Frontal cortex (tissue), 4 donors: ENCODE results near the gene EXOSC10. TPM values are rescaled to one million over a fixed set of nuclear protein-coding genes. Genes with fewer than 3 reads are reported as not detected.
A peak's percentile ranks its signal among the peaks of the same experiment; 100 is the strongest.

ENCODE experiments used
- DNase-seq, 2 donors: peaks; one replicate each; pipeline ENCODE4 v3.0.0; 2012; ENCODE audit warnings: low spot score in 2 of 2
- FAIRE-seq: peaks from 2 replicates; lab custom pipeline; 2012; peaks lifted over from hg19 to GRCh38; lab: Jason Lieb, UNC
- total RNA-seq: library from RNA; depleted of rRNA; stranded (reverse); fragments of >200 nt; gene quantifications from one replicate; pipeline ENCODE4 v1.2.3, GENCODE V29; 2014
- donor health status: control.
- donor health status: control.
- donor health status: control.

Gene EXOSC10
- total RNA-seq: 40.4 TPM

DNA sequence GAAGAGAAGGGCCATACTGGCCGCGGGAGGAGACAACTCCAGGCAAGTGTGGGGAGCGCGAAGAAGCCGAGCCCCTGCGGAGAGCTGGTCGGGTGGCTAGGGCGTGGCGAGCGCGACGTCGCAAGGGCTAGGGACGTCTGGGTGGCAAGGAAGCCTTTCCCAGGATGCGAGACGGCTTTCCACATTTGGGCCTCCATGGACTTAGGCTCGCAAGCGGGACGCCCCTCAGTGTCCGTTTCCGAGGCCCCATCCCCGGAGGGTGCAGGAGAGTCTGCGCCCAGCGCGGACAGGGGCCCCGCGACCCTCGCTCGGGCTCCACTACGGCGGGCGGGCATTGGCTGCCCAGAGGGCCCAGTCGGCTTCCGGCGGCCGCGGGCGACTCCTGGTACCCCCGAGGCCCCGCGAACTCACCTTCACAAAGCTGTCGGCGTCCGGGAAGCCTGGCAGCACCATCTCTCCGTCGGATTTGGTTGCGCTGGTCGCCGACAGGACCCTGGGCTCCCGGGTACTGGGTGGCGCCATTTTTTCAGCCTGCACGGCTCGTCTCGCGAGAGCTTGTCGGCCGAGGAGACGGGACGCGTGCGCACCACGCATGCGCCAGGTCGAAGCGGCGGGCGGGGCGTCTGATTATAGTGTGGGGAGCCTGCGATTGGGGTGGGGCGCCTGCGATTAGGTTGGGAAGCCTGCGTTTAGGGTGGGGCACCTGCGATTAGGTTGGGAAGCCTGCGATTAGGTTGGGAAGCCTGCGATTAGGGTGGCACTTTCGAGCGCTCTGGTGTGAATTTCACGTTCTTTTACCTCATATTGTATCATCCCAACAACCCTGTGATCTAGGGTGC, at the start of gene EXOSC10:
Gene EXOSC10 (minus strand): TSS at position 560 of the 839 bp plus-strand sequence. CDS start 38 bp downstream, at position 522.
- FAIRE-seq (no peak), DNase-seq (peak; percentile 88 to 96)

DNA sequence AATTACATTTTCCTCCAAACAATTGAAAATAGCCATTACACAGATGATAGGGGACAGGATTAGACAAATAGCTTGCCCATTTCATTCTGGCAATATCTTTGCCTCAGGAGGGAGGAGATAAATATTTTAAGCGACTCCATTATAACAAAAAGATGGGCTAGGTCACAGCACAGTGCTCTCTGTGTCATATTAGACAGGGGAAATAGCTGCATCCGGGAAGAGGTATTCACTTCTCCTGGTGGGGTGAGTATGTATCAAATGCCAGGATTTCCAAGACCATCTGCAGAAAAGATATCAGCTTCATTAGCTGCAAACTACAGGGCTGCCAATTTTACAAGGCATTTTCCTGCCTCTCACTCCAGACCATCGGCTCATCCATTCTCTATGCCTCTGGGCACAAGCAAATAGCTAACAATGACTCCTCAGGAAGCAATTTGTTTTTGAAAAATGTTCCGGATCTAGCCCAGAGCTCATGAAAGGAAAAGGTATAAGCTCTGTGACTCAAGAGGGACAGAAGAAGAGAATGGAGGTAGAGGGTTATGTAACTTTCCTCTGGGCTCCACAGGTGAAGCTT, 47.6 kb upstream of the EXOSC10 start:
- no peak for FAIRE-seq
- DNase-seq: no peak

- FAIRE-seq (no peak), DNase-seq (no peak)
These were observed 46.1 kb upstream of the EXOSC10 start for GRCh38 chr1:11145741-11146140.

DNA sequence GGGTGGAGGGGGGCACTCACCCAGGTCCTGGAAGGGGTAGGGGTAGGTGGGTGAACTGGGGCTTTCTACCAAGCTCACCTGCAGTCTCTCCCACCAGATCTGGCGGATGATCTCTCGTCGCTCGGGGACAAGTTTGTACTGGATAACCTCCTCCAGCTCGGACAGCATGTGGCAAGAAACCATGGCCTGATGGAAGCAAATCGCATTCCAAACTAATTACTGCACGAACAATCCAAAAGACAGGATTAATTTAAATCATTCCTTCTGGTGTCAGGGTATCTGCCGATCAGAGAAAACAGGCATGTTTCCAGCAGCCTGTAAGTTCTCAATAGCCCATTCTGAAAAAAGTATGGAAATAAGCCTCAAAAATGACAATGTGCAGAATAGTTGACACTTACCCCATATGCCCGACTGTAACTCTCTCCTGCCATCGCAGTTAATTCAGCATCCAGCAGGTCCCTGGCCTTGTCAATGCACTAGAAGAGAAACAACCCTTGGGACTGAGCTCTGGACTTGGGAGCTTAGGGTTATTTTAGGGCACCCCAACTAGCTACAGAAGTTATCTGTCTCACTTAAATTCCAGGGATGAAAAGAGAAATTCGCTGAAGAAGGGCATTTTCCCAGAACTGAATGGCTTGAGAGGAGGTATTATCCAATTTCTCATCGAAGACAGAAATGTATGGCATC, 45.0 kb upstream of the EXOSC10 start:
- no peak for DNase-seq
- no peak for FAIRE-seq

DNA sequence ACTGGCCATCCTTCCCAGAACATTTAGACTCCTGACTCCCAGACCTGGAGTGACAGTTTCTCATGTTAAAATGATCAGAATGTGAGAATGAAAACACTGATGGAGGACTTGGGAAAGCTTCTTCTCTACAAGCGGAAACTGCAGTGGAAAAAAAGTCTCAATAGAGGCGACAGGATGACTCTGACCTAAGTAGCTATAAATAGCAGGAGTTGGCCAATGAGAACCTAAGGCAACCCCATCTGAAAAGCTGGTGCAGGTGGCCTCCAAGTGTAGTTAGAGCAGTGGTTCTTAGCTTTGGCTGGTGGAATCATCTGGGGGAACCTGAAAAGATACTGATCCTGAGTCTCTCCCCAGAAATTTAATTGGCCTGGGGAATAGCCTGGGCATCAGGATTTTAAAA, 44.2 kb upstream of the EXOSC10 start:
- no peak for DNase-seq
- FAIRE-seq: no peak

DNA sequence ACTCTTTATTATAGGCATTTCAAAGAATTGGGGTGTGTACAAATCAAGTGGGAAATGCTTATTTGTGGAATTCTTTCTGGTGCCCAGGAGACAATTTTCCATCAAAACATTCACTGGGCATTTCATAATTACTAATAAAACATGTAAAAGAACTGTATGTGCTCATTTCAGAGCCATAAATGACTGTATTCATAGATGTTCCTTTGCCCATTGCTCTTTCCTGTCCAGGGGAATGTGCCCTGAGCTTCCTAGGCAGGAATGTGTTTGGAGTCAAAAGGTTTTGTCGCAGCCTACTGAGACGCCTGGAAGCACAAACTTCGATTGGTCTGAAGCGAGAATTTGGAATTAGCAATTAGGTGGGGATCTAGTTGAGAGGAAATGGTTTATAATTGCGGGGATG, 43.7 kb upstream of the EXOSC10 start:
- no peak for FAIRE-seq
- DNase-seq: no peak

- no peak for DNase-seq
- no peak for FAIRE-seq
These were observed 43.1 kb upstream of the EXOSC10 start for GRCh38 chr1:11142618-11143391.

DNA sequence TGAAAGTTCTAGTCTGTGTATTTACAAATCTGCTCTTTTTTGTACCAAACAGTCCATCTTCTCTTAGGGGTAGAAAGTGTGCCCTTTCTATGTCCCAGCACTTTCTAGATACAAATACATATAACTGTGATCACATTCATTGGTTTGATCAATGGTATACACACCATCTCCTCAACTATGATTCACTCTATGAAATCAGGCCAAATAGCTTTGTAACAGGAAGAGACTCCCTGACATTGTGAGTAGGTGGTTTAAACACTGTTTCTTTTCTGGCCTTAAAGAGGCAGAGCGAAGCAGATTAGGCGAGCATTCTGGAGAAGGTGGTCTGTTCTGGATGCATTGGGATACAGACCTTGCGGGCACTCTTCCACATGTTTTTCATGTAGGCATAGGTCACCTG, 39.3 kb upstream of the EXOSC10 start:
- DNase-seq: no peak
- FAIRE-seq: no peak

DNA sequence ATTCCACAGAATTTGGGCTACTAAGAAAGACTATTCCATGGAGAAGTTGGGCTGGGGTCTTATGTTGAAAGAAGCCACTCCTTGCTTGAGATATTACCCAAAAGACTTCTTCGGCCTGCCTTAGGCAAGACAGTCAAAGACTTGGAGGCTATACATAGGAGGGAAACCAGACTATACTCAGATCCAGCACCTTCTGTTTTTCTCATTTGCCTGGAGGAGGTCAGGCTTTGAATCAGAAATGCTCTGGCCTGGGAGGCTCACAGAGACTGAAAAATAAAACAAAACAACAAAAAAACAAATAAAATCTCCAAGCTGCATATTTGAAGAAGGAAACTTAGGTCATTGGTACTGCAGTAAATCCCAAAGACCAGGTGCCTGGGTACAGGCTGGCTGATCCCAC, 38.4 kb upstream of the EXOSC10 start:
- FAIRE-seq: no peak
- no peak for DNase-seq

DNA sequence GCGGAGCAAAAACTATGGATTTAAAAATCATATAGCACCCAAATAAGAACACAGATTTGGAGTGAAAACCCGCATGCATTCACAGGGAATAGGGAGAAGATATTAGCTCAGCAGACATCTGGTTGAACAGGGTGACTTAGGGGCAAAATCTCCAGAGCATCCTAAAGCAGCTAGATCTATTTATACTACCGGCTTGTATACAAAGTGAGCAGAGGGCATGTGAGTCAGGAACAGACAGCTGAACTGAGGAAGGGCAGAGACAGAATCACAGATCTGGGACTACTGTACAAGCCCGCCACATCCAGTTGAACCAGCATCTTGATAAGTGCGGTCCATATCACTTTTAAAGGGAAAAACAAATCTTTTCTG, 35.2 kb upstream of the EXOSC10 start:
- no peak for FAIRE-seq
- DNase-seq: no peak

DNA sequence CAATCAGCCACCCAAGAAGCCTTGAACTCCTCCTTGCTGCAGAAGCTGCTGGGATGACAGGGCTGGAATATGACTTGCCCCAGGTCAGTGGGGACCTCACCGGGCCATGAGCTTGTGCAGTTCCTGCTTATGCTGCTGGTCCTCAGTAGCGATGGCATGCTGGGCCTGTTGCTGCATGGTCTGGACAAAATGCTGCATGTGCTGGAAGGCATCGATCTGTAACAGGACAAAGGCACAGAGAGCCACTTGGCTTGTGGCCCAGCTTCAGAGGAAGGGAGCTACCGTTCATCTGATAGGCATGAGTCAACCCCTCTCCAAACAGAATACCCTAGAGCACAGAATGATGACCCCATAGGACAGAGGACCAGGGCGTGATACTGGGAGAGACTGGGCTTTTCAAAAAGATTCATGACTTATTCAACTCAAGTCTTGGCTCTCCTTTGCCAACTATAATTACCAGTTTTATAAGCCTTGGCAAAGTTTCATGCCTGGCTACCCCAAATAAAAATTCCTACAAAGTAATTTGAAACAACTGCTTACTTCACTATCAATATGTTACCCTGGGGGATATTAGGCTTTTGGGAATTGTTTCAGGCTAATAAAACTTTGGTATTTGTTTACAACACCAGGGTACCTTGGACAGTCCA, 34.7 kb upstream of the EXOSC10 start:
- FAIRE-seq (no peak), DNase-seq (no peak)

GRCh38 chr1:11132563-11133293, 33.1 kb upstream of the EXOSC10 start:
- FAIRE-seq: no peak

GRCh38 chr1:11131816-11132215, 32.1 kb upstream of the EXOSC10 start:
- no peak for FAIRE-seq

More at GRCh38 chr1:11132563-11133293, 33.1 kb upstream of the EXOSC10 start:
- no peak for DNase-seq

DNA sequence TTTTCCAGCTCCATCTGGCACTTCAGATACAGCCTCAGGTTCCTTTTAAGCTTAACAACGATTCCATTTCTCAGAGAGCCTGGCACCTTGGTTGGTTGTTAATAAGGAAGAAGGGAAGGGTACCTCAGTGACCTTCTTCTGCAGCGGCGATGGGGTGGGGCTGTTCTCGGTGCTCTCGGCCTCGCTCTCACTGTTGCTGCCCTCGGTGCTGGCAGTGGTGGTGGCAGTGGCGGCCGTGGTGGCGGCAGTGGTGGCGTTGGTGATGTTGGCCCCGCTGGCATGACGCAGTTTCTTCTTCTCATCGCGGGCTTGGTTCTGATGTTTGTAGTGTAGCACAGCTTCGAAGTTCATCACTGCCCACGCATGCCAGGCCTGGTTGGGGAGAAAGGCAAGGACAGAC, 30.7 kb upstream of the EXOSC10 start:
- DNase-seq: no peak
- FAIRE-seq: no peak

More at GRCh38 chr1:11131816-11132215, 32.1 kb upstream of the EXOSC10 start:
- DNase-seq: no peak

- no peak for FAIRE-seq
- DNase-seq: no peak
These were observed 30.2 kb upstream of the EXOSC10 start for GRCh38 chr1:11129649-11130390.

- no peak for FAIRE-seq
- no peak for DNase-seq
These were observed 26.9 kb upstream of the EXOSC10 start for GRCh38 chr1:11126569-11126968.

DNA sequence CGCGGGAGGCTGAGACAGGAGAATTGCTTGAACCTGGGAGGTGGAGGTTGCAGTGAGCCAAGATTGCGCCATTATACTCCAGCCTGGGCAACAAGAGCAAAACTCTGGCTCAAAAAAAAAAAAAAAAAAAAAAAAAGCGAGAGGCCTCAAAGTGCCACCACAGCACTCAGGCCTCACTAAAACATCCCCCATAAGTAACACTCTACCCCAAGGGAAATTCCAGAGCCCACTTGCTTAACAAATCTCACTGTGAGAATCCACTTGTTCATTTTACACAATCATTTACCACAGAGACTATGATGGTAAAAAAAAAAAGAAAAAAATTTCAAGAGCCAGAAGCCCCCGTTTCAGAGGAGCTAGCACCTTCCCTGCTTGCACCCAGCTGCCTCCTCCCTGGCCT, 26.3 kb upstream of the EXOSC10 start:
- no peak for FAIRE-seq
- DNase-seq: no peak

DNA sequence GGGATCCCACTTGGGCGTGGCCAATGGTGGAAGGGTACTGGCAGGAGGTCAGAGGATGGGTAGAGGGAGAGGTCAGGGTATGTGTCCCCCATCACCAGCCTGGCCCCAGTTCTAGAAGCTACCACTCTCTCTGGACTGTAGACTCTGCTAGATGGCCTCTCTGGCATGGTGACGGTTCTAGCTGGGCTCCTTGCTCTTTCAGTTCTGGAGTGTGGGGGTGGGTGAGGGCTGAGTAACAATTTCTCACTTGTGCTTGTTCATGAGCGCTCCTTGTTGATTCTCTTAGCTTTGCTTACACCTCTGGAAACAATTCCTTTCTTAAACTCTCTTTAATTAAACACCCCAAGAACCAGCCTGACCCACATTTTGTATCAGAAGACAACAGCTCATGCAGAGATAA, 25.3 kb upstream of the EXOSC10 start:
- DNase-seq (no peak), FAIRE-seq (no peak)
